Adipose tissue (tissue), 3 donors: ENCODE results near the gene DRC1. TPM values are rescaled to one million over a fixed set of nuclear protein-coding genes. Genes with fewer than 3 reads are reported as not detected.

ENCODE experiments used
- H3K27ac ChIP-seq: one replicate; pipeline ENCODE4 v1.5.1; 2013; ENCODE audit warnings: low read depth, low read length
- WGBS, 3 donors: extraction: QIAGEN DNeasy Blood & Tissue Kit; methylation state at CpG; one replicate each; pipeline ENCODE4 v1.1.7; 2013; 5-methylcytosine and 5-hydroxymethylcytosine counted together
- polyA plus RNA-seq, 3 donors: library from polyadenylated mRNA; stranded (reverse); fragments of 200-250 nt; gene quantifications; one replicate each; pipeline ENCODE4 v1.2.3, GENCODE V29; 2013
- donor health status: healthy with polysubstance abuse.
- donor health status: Bipolar disorder and iron deficiency.
- donor health status: healthy.

DRC1 gene
- polyA plus RNA-seq, 3 donors = 0.10 TPM; not detected in 2

- WGBS, 3 donors = 57 to 72% (median 72%) methylated on average over 4 of the region's 4 CpGs
- H3K27ac ChIP-seq = no peak overlapping the region
Observed at GRCh38 chr2:26500406-26500805, 98.7 kb downstream of the DRC1 start.

GRCh38 chr2:26503231-26503880 lies 101.6 kb downstream of the DRC1 start:
- 2 to 4% (median 3%) methylated on average over 39 to 41 of the region's 41 CpGs for WGBS, 3 donors
- H3K27ac ChIP-seq = no peak overlapping the region

- 47 to 62% (median 53%) methylated on average over 12 to 13 of the region's 13 CpGs for WGBS, 3 donors
- H3K27ac ChIP-seq = no peak overlapping the region
Observed at GRCh38 chr2:26504002-26504401, 102.3 kb downstream of the DRC1 start.

- H3K27ac ChIP-seq = no peak overlapping the region
- 77 to 83% (median 77%) methylated on average over 4 of the region's 4 CpGs for WGBS, 3 donors
Observed at GRCh38 chr2:26506279-26506678, 104.6 kb downstream of the DRC1 start.

Other genes with a start within 250 kb of the DRC1 start
- 1 to 10 TPM; 1.7 to 3.0 (median 2.2) TPM for gene GAREM2, start 228.8 kb upstream of the DRC1 start, polyA plus RNA-seq
- 100 to 1,000 TPM in 1 of 3 donors, 10 to 100 TPM in 2; 67.9 to 176 (median 94.9) TPM for gene HADHA, start 157.3 kb upstream of the DRC1 start, polyA plus RNA-seq
- gene HADHB, start 157.0 kb upstream of the DRC1 start, polyA plus RNA-seq = 100 to 1,000 TPM in 1 of 3 donors, 10 to 100 TPM in 2; 60.7 to 177 (median 90.5) TPM
- 1 to 10 TPM; 1.3 to 3.4 (median 2.7) TPM for gene SELENOI, start 55.8 kb upstream of the DRC1 start, polyA plus RNA-seq
- gene ADGRF3, start 55.1 kb upstream of the DRC1 start, polyA plus RNA-seq = under 1 TPM in 2 of 3 donors, not detected in 1; 0.10 to 0.22 TPM
- under 1 TPM; 0.05 to 0.56 (median 0.19) TPM for gene OTOF, start 76.2 kb downstream of the DRC1 start, polyA plus RNA-seq
- under 1 TPM in 1 of 3 donors, not detected in 2; 0.16 TPM for gene CIB4, start 239.4 kb downstream of the DRC1 start, polyA plus RNA-seq